M059J (cell line): ENCODE data around the gene AASDHPPT. TPM values are rescaled to one million over a fixed set of nuclear protein-coding genes. Genes with fewer than 3 reads are reported as not detected.

Experiments used
- total RNA-seq: library from RNA; depleted of rRNA; stranded (reverse); fragments of >200 nt; shearing (Covaris generic); gene quantifications from 2 replicates; pipeline ENCODE4 v1.2.3, GENCODE V29; 2014; rRNA removed

Gene AASDHPPT
- total RNA-seq, 1 experiment from 2014 or later = 58.6 TPM

Other genes starting within 250 kb of the AASDHPPT start
- gene MSANTD4, start 55.4 kb upstream of the AASDHPPT start, total RNA-seq = 20.5 and 30.3 TPM in 2 replicates
- 2.6 and 3.6 TPM in 2 replicates for gene KBTBD3, start 315 bp upstream of the AASDHPPT start, total RNA-seq